HCT116 (cell line): Measurements from ENCODE around the gene MBP. TPM values are rescaled to one million over a fixed set of nuclear protein-coding genes. Genes with fewer than 3 reads are reported as not detected.

Source experiments
- ATAC-seq: fragments of 200-7000 bp; cut with Tn5 transposase; 2 replicates; pipeline ENCODE4 v1.9.1; 2020; ENCODE audit warnings: mild to moderate bottlenecking, moderate library complexity
- BruUV-seq: library from RNA; stranded (reverse); fragments of 400-500 nt; replicated peaks from 2 replicates; lab custom pipeline; 2021; lab: Mats Ljungman, UMichigan
- CTCF ChIA-PET: fragments of 300-600 bp; sonication (Branson Sonifier 250); formaldehyde crosslinking; loops from one replicate; lab custom pipeline; 2021; ENCODE audit warnings: antibody characterized with exemption; lab: Charles Lee
- POLR2A ChIA-PET: fragments of 300-600, 350-600 bp; sonication (Branson Sonifier 250); formaldehyde crosslinking; loops from one replicate; lab custom pipeline; 2021; ENCODE audit warnings: antibody characterized with exemption; lab: Charles Lee
- RAD21 ChIA-PET, 2 experiments: fragments of 300-600 bp; sonication (Branson Sonifier 250); formaldehyde crosslinking; loops; one replicate each; lab custom pipeline; 2023; ENCODE audit warnings: low total read pairs in 2 of 2; ENCODE audit not compliant: uncharacterized antibody in 2 of 2, unreplicated experiment in 2 of 2, low non-redundant PET in 1 of 2; lab: Charles Lee
- DNase-seq: peaks from one replicate; pipeline ENCODE4 v3.0.0-alpha.2; 2010; ENCODE audit warnings: low read depth, low spot score
- H2AFZ ChIP-seq: fragments of 200-600 bp; shearing (Covaris generic), sonication (generic); 2 replicates; pipeline ENCODE4 v1.6.1; 2017; ENCODE audit warnings: low read depth, mixed run types, mixed read lengths, antibody characterized with exemption, low read length; ENCODE audit not compliant: poor library complexity, severe bottlenecking
- H3K27ac ChIP-seq: 2 replicates; pipeline ENCODE4 v1.5.1; 2012; ENCODE audit warnings: low read depth, low read length
- H3K27me3 ChIP-seq: fragments of 200-600 bp; sonication (generic); 2 replicates; pipeline ENCODE4 v1.6.1; 2016; ENCODE audit warnings: mixed run types, low read length, mixed read lengths; ENCODE audit not compliant: insufficient read depth
- H3K36me3 ChIP-seq, 2 experiments: fragments of 200-500 bp in 1 of 2; fragments of 200-600 bp in 1 of 2; sonication (Bioruptor generic) in 1 of 2; sonication (generic) in 1 of 2; 2 replicates each; pipeline versions ENCODE4 v1.5.1 to v1.6.1; 2014 to 2016; ENCODE audit warnings: low read length in 2 of 2, inconsistent platforms in 1 of 2, mixed read lengths in 1 of 2, mixed run types in 1 of 2; ENCODE audit not compliant: insufficient read depth in 2 of 2, control insufficient read depth in 1 of 2
- H3K4me1 ChIP-seq, 2 experiments: fragments of 200-600 bp in 1 of 2; sonication (generic) in 1 of 2; 2 replicates each; pipeline versions ENCODE4 v1.5.1 to v1.6.1; 2012 to 2017; ENCODE audit warnings: low read length in 2 of 2, inconsistent platforms in 1 of 2, mild to moderate bottlenecking in 1 of 2, mixed read lengths in 1 of 2, mixed run types in 1 of 2, moderate library complexity in 1 of 2; ENCODE audit not compliant: insufficient read depth in 2 of 2, control insufficient read depth in 1 of 2
- H3K4me2 ChIP-seq: fragments of 200-600 bp; sonication (generic); 2 replicates; pipeline ENCODE4 v1.6.1; 2017; ENCODE audit warnings: mixed run types, low read length, mixed read lengths
- H3K4me3 ChIP-seq, 2 experiments: fragments of 200-600 bp in 1 of 2; sonication (generic) in 1 of 2; replicated peaks in 1 of 2; 2 replicates each; pipeline ENCODE4 v1.5.1; 2011 to 2016; ENCODE audit warnings: low read length in 2 of 2, control low read depth in 1 of 2, low read depth in 1 of 2, mild to moderate bottlenecking in 1 of 2, mixed read lengths in 1 of 2, mixed run types in 1 of 2
- H3K79me2 ChIP-seq: fragments of 200-600 bp; sonication (generic); 2 replicates; pipeline ENCODE4 v1.6.1; 2017; ENCODE audit warnings: mild to moderate bottlenecking, mixed run types, low read length, moderate library complexity, mixed read lengths; ENCODE audit not compliant: insufficient read depth
- H3K9ac ChIP-seq: fragments of 200-600 bp; sonication (generic); 2 replicates; pipeline ENCODE4 v1.6.1; 2016; ENCODE audit warnings: low read length, mixed read lengths
- H3K9me2 ChIP-seq: fragments of 200-600 bp; sonication (generic), shearing (Covaris generic); 2 replicates; pipeline ENCODE4 v1.6.1; 2017; ENCODE audit warnings: mixed run types, mild to moderate bottlenecking, moderate library complexity; ENCODE audit not compliant: insufficient read depth
- H3K9me3 ChIP-seq, 2 experiments: fragments of 200-500 bp in 1 of 2; fragments of 200-600 bp in 1 of 2; sonication (Bioruptor generic) in 1 of 2; sonication (generic) in 1 of 2; 2 replicates each; pipeline ENCODE4 v1.6.1; 2014 to 2017; ENCODE audit warnings: low read length in 2 of 2, mixed read lengths in 2 of 2, inconsistent platforms in 1 of 2, low read depth in 1 of 2, mild to moderate bottlenecking in 1 of 2, mixed run types in 1 of 2, moderate library complexity in 1 of 2; ENCODE audit not compliant: control insufficient read depth in 1 of 2, insufficient read depth in 1 of 2
- H4K20me1 ChIP-seq: fragments of 200-600 bp; sonication (generic), shearing (Covaris generic); 2 replicates; pipeline ENCODE4 v1.6.1; 2017; ENCODE audit warnings: mixed run types, mild to moderate bottlenecking, moderate library complexity; ENCODE audit not compliant: insufficient read depth
- ATF3 ChIP-seq: IDR thresholded peaks from 2 replicates; pipeline ENCODE4 v1.6.1; 2012
- CEBPB ChIP-seq: IDR thresholded peaks from 2 replicates; pipeline ENCODE4 v1.6.1; 2012; ENCODE audit warnings: low read depth
- CTCF ChIP-seq, 3 experiments: fragments of 200-600 bp in 1 of 3; sonication (generic) in 1 of 3; IDR thresholded peaks in 2 of 3; conservative IDR thresholded peaks in 1 of 3; 2 replicates each; pipeline ENCODE4 v1.5.1; 2012 to 2017; ENCODE audit warnings: low read depth in 2 of 3, low read length in 2 of 3, antibody characterized with exemption in 1 of 3, borderline replicate concordance in 1 of 3, control low read depth in 1 of 3, mild to moderate bottlenecking in 1 of 3, mixed read lengths in 1 of 3, mixed run types in 1 of 3, moderate library complexity in 1 of 3; ENCODE audit not compliant: insufficient read depth in 1 of 3
- ELF1 ChIP-seq: IDR thresholded peaks from 2 replicates; pipeline ENCODE4 v1.6.1; 2012; ENCODE audit warnings: low read depth, borderline replicate concordance
- JUND ChIP-seq: IDR thresholded peaks from 2 replicates; pipeline ENCODE4 v1.6.1; 2012
- MAX ChIP-seq: IDR thresholded peaks from 2 replicates; pipeline ENCODE4 v1.6.1; 2012
- POLR2A ChIP-seq: IDR thresholded peaks from 2 replicates; pipeline ENCODE4 v1.7.0; 2011; ENCODE audit warnings: borderline replicate concordance; ENCODE audit not compliant: insufficient read depth, insufficient read length; ENCODE audit errors: extremely low read depth
- POLR2AphosphoS5 ChIP-seq: IDR thresholded peaks from 2 replicates; pipeline ENCODE4 v1.6.1; 2011; ENCODE audit warnings: mild to moderate bottlenecking, low read depth, low read length, moderate library complexity
- RAD21 ChIP-seq: IDR thresholded peaks from 2 replicates; pipeline ENCODE4 v1.6.1; 2012; ENCODE audit warnings: low read depth, mild to moderate bottlenecking
- SP1 ChIP-seq: IDR thresholded peaks from 2 replicates; pipeline ENCODE4 v1.6.1; 2012; ENCODE audit warnings: low read depth
- TCF7L2 ChIP-seq: IDR thresholded peaks from 2 replicates; pipeline ENCODE4 v1.7.0; 2011; ENCODE audit warnings: borderline replicate concordance, inconsistent platforms; ENCODE audit not compliant: insufficient read depth, insufficient read length; ENCODE audit errors: extremely low read depth
- YY1 ChIP-seq: IDR thresholded peaks from 2 replicates; pipeline ENCODE4 v1.6.1; 2011; ENCODE audit warnings: low read length, low read depth, moderate library complexity, mild to moderate bottlenecking; ENCODE audit not compliant: insufficient replicate concordance; ENCODE audit errors: extremely low read depth
- ZFX ChIP-seq: fragments of 450-650 bp; IDR thresholded peaks from 2 replicates; pipeline ENCODE4 v1.6.1; 2017
- intact Hi-C: fragments of 100-400 bp; cut with micrococcal nuclease; formaldehyde crosslinking; loops from 2 replicates; pipeline ENCODE4 v1.10.0; 2022
- total RNA-seq: library from RNA; stranded (reverse); gene quantifications from one replicate; pipeline ENCODE4 v1.2.1, GENCODE V29; 2021; ENCODE audit not compliant: unreplicated experiment
- TF ChIP-seq, protein P1 (sequence below): IDR thresholded peaks from 2 replicates; pipeline ENCODE4 v1.6.1; 2011; ENCODE audit warnings: mild to moderate bottlenecking, low read length, moderate library complexity; ENCODE audit not compliant: insufficient replicate concordance; ENCODE audit errors: extremely low read depth
- TF ChIP-seq, protein P2 (sequence below): IDR thresholded peaks from 2 replicates; pipeline ENCODE4 v1.6.1; 2012; ENCODE audit warnings: low read depth

Gene MBP
- total RNA-seq, 1 experiment from 2014 or later: 34.9 TPM

DNA sequence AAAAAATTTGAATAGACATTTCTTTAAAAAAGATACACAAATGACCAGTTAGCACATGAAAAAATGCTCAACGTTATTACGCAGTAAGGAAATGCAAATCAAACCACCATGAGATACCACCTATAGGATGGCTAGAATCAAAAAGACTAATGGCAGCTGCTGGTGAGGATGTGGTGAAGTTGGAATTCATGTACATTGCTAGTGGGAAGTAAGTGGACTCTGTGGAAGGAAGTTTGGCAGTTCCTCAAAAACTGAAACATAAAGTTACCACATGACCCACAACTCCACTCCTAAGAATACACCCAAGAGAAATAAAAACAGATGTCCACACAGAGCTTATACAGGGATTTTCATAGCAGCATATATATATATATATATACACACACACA is 51.2 kb downstream of the MBP start:
- ChIA-PET POLR2A (no interaction called here), CTCF (no interaction called here), RAD21 (no interaction called here)
- intact Hi-C loops: no loop called here
- BruUV-seq: no TSS peak
- ATAC-seq (no peak), DNase-seq (no peak)
- no peak overlapping the region for H2AFZ ChIP-seq
- no peaks in the 10 kb centered on the region for H3K9me3 ChIP-seq
- peaks cover 46% of the 10 kb centered on the region for H3K79me2 ChIP-seq
- H3K4me2 ChIP-seq: peak overlapping the region; percentile 49
- H3K9me2 ChIP-seq: no peaks in the 10 kb centered on the region
- H3K4me3 ChIP-seq: no peak overlapping the region
- no peak for TF ChIP-seq CTCF (IDR thresholded peaks at IDR 0.05 in 2 of 3, conservative IDR thresholded peaks at IDR 0.05 in 1 of 3; ENCODE audit: borderline replicate concordance in 1 of 3, insufficient read depth in 1 of 3, low read depth in 2 of 3, low read length in 2 of 3)
- TF ChIP-seq RAD21: no peak
- TF ChIP-seq POLR2AphosphoS5: no peak
- no peak for TF ChIP-seq MAX
- TF ChIP-seq ELF1: no peak
- no peak for TF ChIP-seq YY1
- TF ChIP-seq TCF7L2: no peak
- TF ChIP-seq CEBPB: no peak
- TF ChIP-seq, protein P1, sequence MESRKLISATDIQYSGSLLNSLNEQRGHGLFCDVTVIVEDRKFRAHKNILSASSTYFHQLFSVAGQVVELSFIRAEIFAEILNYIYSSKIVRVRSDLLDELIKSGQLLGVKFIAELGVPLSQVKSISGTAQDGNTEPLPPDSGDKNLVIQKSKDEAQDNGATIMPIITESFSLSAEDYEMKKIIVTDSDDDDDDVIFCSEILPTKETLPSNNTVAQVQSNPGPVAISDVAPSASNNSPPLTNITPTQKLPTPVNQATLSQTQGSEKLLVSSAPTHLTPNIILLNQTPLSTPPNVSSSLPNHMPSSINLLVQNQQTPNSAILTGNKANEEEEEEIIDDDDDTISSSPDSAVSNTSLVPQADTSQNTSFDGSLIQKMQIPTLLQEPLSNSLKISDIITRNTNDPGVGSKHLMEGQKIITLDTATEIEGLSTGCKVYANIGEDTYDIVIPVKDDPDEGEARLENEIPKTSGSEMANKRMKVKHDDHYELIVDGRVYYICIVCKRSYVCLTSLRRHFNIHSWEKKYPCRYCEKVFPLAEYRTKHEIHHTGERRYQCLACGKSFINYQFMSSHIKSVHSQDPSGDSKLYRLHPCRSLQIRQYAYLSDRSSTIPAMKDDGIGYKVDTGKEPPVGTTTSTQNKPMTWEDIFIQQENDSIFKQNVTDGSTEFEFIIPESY: no peak
- no peak for TF ChIP-seq ZFX
- no peak for TF ChIP-seq JUND
- no peak for TF ChIP-seq ATF3
- TF ChIP-seq, protein P2, sequence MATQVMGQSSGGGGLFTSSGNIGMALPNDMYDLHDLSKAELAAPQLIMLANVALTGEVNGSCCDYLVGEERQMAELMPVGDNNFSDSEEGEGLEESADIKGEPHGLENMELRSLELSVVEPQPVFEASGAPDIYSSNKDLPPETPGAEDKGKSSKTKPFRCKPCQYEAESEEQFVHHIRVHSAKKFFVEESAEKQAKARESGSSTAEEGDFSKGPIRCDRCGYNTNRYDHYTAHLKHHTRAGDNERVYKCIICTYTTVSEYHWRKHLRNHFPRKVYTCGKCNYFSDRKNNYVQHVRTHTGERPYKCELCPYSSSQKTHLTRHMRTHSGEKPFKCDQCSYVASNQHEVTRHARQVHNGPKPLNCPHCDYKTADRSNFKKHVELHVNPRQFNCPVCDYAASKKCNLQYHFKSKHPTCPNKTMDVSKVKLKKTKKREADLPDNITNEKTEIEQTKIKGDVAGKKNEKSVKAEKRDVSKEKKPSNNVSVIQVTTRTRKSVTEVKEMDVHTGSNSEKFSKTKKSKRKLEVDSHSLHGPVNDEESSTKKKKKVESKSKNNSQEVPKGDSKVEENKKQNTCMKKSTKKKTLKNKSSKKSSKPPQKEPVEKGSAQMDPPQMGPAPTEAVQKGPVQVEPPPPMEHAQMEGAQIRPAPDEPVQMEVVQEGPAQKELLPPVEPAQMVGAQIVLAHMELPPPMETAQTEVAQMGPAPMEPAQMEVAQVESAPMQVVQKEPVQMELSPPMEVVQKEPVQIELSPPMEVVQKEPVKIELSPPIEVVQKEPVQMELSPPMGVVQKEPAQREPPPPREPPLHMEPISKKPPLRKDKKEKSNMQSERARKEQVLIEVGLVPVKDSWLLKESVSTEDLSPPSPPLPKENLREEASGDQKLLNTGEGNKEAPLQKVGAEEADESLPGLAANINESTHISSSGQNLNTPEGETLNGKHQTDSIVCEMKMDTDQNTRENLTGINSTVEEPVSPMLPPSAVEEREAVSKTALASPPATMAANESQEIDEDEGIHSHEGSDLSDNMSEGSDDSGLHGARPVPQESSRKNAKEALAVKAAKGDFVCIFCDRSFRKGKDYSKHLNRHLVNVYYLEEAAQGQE: no peak
- TF ChIP-seq POLR2A: no peak
- no peak for TF ChIP-seq SP1
- no peaks in the 10 kb centered on the region for H3K36me3 ChIP-seq
- H3K9ac ChIP-seq: no peak overlapping the region
- H3K4me1 ChIP-seq: peaks cover 44 to 65% of the 10 kb centered on the region in 2 experiments
- H3K27me3 ChIP-seq: no peaks in the 10 kb centered on the region
- H3K27ac ChIP-seq: no peak overlapping the region
- no peaks in the 10 kb centered on the region for H4K20me1 ChIP-seq
